GM12878 (cell line): ENCODE measurements around the gene CDKL1. TPM values are rescaled to one million over a fixed set of nuclear protein-coding genes. Genes with fewer than 3 reads are reported as not detected.

Experiments used
- ATAC-seq: fragments of 200-7000 bp; cut with Tn5 transposase; 3 replicates; pipeline ENCODE4 v1.9.1; 2020; ENCODE audit warnings: mild to moderate bottlenecking, moderate library complexity
- BruUV-seq: library from RNA; stranded (reverse); fragments of 400-500 nt; replicated peaks from 2 replicates; lab custom pipeline; 2021; lab: Mats Ljungman, UMichigan
- CTCF ChIA-PET: fragments of 300-600 bp; sonication (Branson Sonifier 250); formaldehyde crosslinking; extraction: SDS; loops from one replicate; lab custom pipeline; 2021; ENCODE audit warnings: inconsistent platforms; lab: Yijun Ruan, JAX
- POLR2A ChIA-PET: fragments of 350-600 bp; formaldehyde crosslinking; extraction: SDS; loops from one replicate; lab custom pipeline; 2021; ENCODE audit warnings: inconsistent platforms; lab: Charles Lee
- RAD21 ChIA-PET: fragments of 300-600 bp; sonication (Branson Sonifier 250); formaldehyde crosslinking; loops from one replicate; lab custom pipeline; 2023; ENCODE audit warnings: antibody characterized with exemption; ENCODE audit not compliant: unreplicated experiment; lab: Charles Lee
- SMC1A ChIA-PET: fragments of 300-600 bp; sonication (Branson Sonifier 250); formaldehyde crosslinking; loops from one replicate; lab custom pipeline; 2023; ENCODE audit not compliant: unreplicated experiment, uncharacterized antibody; lab: Charles Lee
- DNase-seq: peaks from one replicate; pipeline ENCODE4 v3.0.0-alpha.2; 2011; ENCODE audit warnings: low read depth, low spot score
- FAIRE-seq: peaks from 3 replicates; lab custom pipeline; 2011; peaks lifted over from hg19 to GRCh38; lab: Jason Lieb, UNC
- H2AFZ ChIP-seq: 2 replicates; pipeline ENCODE4 v1.6.0; 2011; ENCODE audit warnings: low read depth, low read length, control low read depth; ENCODE audit not compliant: control insufficient read depth
- H3K27ac ChIP-seq: 2 replicates; pipeline ENCODE4 v1.5.1; 2011; ENCODE audit warnings: control low read depth; ENCODE audit not compliant: control insufficient read depth, insufficient read depth
- H3K27me3 ChIP-seq, 2 experiments: replicated peaks in 1 of 2; 2 replicates each; pipeline versions ENCODE4 v1.6.0 to v1.6.1; 2011; ENCODE audit warnings: low read length in 1 of 2; ENCODE audit not compliant: control insufficient read depth in 2 of 2, insufficient read depth in 2 of 2
- H3K36me3 ChIP-seq, 2 experiments: 2 replicates each; pipeline ENCODE4 v1.5.1; 2011; ENCODE audit warnings: low read length in 1 of 2; ENCODE audit not compliant: control insufficient read depth in 2 of 2, insufficient read depth in 2 of 2
- H3K4me1 ChIP-seq: 2 replicates; pipeline ENCODE4 v1.6.1; 2011; ENCODE audit warnings: mild to moderate bottlenecking, low read length, moderate library complexity, mixed read lengths; ENCODE audit not compliant: control insufficient read depth, insufficient read depth
- H3K4me2 ChIP-seq: 2 replicates; pipeline ENCODE4 v1.6.0; 2011; ENCODE audit warnings: control low read depth; ENCODE audit not compliant: control insufficient read depth, insufficient read depth
- H3K4me3 ChIP-seq: fragments of 200-600 bp; sonication (generic); 2 replicates; pipeline ENCODE4 v1.5.1; 2016
- H3K79me2 ChIP-seq: 2 replicates; pipeline ENCODE4 v1.6.0; 2011; ENCODE audit warnings: low read length; ENCODE audit not compliant: control insufficient read depth, insufficient read depth
- H3K9ac ChIP-seq: 2 replicates; pipeline ENCODE4 v1.8.0; 2011; ENCODE audit warnings: low read length, control low read depth, mixed read lengths; ENCODE audit not compliant: control insufficient read depth, insufficient read depth
- H3K9me3 ChIP-seq: replicated peaks from 3 replicates; pipeline ENCODE4 v1.5.1; 2011; ENCODE audit warnings: mild to moderate bottlenecking, low read length; ENCODE audit not compliant: control insufficient read depth, insufficient read depth
- H4K20me1 ChIP-seq: 2 replicates; pipeline ENCODE4 v1.6.0; 2011; ENCODE audit not compliant: control insufficient read depth, insufficient read depth
- BHLHE40 ChIP-seq, 2 experiments: fragments of 450-650 bp in 1 of 2; IDR thresholded peaks; 2 replicates each; pipeline ENCODE4 v1.6.1; 2011 to 2017; ENCODE audit warnings: low read depth in 2 of 2, borderline replicate concordance in 1 of 2, improper control_type of control experiment in 1 of 2, low read length in 1 of 2, mild to moderate bottlenecking in 1 of 2
- KDM1A ChIP-seq: fragments of 200-600 bp; sonication (generic); IDR thresholded peaks from 2 replicates; pipeline ENCODE4 v1.6.1; 2016; ENCODE audit warnings: borderline replicate concordance
- RCOR1 ChIP-seq: conservative IDR thresholded peaks from 2 replicates; pipeline ENCODE4 v1.6.1; 2012; ENCODE audit warnings: low read depth, low read length, improper control_type of control experiment
- WRNIP1 ChIP-seq: IDR thresholded peaks from 2 replicates; pipeline ENCODE4 v1.6.1; 2011; ENCODE audit warnings: low read depth, low read length, improper control_type of control experiment, borderline replicate concordance
- WGBS: methylation state at CpG from one replicate; pipeline ENCODE4 v1.1.6; 2016; ENCODE audit warnings: low lambda C conversion rate; ENCODE audit not compliant: insufficient replicate concordance, insufficient coverage; ENCODE audit errors: missing lambda C conversion rate; 5-methylcytosine and 5-hydroxymethylcytosine counted together
- in situ Hi-C: fragments of 300-500 bp; cut with MboI; formaldehyde crosslinking; loops from 9 replicates; pipeline ENCODE4 v1.14.3; 2018; ENCODE audit warnings: mixed read lengths
- intact Hi-C: fragments of 100-400 bp; cut with micrococcal nuclease; formaldehyde crosslinking; loops from one replicate; pipeline ENCODE4 v1.14.2; 2022; ENCODE audit not compliant: unreplicated experiment
- polyA plus RNA-seq, 11 experiments: library from polyadenylated mRNA; depleted of rRNA in 4 of 11; unstranded in 6 of 11; stranded (reverse) in 5 of 11; fragments of >200 nt; fragmentation: Nextera tagmentation in 4 of 11; fragmentation: Illumina TruSeq in 1 of 11; extraction: Ambion mirVana in 4 of 11; extraction: Trizol in 1 of 11; gene quantifications; 1 replicate in 1 of 11; 2 replicates in 10 of 11; pipeline versions ENCODE4 v1.2.1 to v1.2.3, GENCODE V29; 2011 to 2016; ENCODE audit warnings: inconsistent platforms in 2 of 11, missing spikeins in 2 of 11, low read depth in 1 of 11
- total RNA-seq, 4 experiments: library from RNA; depleted of rRNA in 3 of 4; stranded (reverse); fragments of >200 nt in 3 of 4; fragmentation: Illumina TruSeq in 1 of 4; extraction: Trizol in 1 of 4; gene quantifications; 2 replicates each; pipeline versions ENCODE4 v1.2.1 to v1.2.3, GENCODE V29; 2013 to 2021
- TF ChIP-seq, protein P1 (sequence below), 3 experiments: IDR thresholded peaks in 2 of 3; conservative IDR thresholded peaks in 1 of 3; 2 replicates each; pipeline ENCODE4 v1.5.1; 2011; ENCODE audit warnings: low read depth in 3 of 3, low read length in 3 of 3, mild to moderate bottlenecking in 3 of 3, control low read depth in 2 of 3, moderate library complexity in 2 of 3, inconsistent platforms in 1 of 3, mixed read lengths in 1 of 3; ENCODE audit not compliant: control insufficient read depth in 2 of 3, insufficient read depth in 1 of 3; ENCODE audit errors: extremely low read depth in 1 of 3
- TF ChIP-seq, protein P2 (sequence below): fragments of 450-650 bp; IDR thresholded peaks from 2 replicates; pipeline ENCODE4 v1.6.1; 2017; ENCODE audit warnings: antibody characterized with exemption, mild to moderate bottlenecking, moderate library complexity
- TF ChIP-seq, protein P3 (sequence below): fragments of 150-350 bp; IDR thresholded peaks from 2 replicates; pipeline ENCODE4 v1.6.1; 2014; ENCODE audit warnings: mild to moderate bottlenecking, low read depth, low read length

CDKL1 gene
- total and polyA plus RNA-seq, 10 of the 15 experiments (the other 5 are each of a cell fraction or from before 2014, with no cell fraction given) = 9.0 to 19.0 (median 11.1) TPM

DNA sequence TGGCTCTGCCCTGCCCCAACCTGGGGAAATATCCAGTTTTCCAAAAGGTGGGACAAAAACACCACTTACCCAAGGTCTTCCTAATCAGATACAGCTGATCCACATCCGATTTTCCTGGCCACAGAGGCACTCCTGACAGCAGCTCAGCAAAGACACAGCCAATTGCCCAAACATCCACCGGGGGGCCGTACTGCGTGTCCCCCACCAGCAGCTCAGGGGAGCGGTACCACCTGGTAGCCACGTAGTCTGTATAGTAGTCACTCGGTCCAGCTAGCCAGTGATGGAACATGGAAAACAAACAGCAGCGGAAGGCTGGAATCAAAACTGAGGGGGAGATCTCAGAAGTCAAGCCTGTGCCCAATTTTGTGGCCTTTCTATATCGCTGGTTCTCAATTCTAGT lies 55.7 kb downstream of the CDKL1 start:
- BruUV-seq = no TSS peak
- WGBS = 95% methylated on average over 9 of the region's 9 CpGs
- H3K36me3 ChIP-seq = peaks cover 0 to 4% of the 10 kb centered on the region in 2 experiments; a peak in 1 of 4 replicates
- in situ Hi-C loops (no loop called here), intact Hi-C loops (loop anchor here (10.0 kb wide), 1 partner anchor 424 kb away; no protein-coding TSS in a partner anchor)
- DNase-seq (no peak), FAIRE-seq (no peak), ATAC-seq (no peak)
- no peak overlapping the region for H3K9ac ChIP-seq
- no peaks in the 10 kb centered on the region for H3K79me2 ChIP-seq
- TF ChIP-seq RCOR1 (no peak), WRNIP1 (no peak), BHLHE40 (IDR thresholded peaks at IDR 0.05; ENCODE audit: borderline replicate concordance in 1 of 2, low read depth in 2 of 2, low read length in 1 of 2) (no peak), KDM1A (no peak)
- TF ChIP-seq, protein P1, sequence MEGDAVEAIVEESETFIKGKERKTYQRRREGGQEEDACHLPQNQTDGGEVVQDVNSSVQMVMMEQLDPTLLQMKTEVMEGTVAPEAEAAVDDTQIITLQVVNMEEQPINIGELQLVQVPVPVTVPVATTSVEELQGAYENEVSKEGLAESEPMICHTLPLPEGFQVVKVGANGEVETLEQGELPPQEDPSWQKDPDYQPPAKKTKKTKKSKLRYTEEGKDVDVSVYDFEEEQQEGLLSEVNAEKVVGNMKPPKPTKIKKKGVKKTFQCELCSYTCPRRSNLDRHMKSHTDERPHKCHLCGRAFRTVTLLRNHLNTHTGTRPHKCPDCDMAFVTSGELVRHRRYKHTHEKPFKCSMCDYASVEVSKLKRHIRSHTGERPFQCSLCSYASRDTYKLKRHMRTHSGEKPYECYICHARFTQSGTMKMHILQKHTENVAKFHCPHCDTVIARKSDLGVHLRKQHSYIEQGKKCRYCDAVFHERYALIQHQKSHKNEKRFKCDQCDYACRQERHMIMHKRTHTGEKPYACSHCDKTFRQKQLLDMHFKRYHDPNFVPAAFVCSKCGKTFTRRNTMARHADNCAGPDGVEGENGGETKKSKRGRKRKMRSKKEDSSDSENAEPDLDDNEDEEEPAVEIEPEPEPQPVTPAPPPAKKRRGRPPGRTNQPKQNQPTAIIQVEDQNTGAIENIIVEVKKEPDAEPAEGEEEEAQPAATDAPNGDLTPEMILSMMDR (IDR thresholded peaks at IDR 0.05 in 2 of 3, conservative IDR thresholded peaks at IDR 0.05 in 1 of 3; ENCODE audit: control insufficient read depth in 2 of 3, extremely low read depth in 1 of 3, insufficient read depth in 1 of 3, low read depth in 3 of 3, low read length in 3 of 3) = peak in 2 of 3 experiments; percentile 18 to 20; a peak in 1 of 6 replicates
- TF ChIP-seq, protein P2, sequence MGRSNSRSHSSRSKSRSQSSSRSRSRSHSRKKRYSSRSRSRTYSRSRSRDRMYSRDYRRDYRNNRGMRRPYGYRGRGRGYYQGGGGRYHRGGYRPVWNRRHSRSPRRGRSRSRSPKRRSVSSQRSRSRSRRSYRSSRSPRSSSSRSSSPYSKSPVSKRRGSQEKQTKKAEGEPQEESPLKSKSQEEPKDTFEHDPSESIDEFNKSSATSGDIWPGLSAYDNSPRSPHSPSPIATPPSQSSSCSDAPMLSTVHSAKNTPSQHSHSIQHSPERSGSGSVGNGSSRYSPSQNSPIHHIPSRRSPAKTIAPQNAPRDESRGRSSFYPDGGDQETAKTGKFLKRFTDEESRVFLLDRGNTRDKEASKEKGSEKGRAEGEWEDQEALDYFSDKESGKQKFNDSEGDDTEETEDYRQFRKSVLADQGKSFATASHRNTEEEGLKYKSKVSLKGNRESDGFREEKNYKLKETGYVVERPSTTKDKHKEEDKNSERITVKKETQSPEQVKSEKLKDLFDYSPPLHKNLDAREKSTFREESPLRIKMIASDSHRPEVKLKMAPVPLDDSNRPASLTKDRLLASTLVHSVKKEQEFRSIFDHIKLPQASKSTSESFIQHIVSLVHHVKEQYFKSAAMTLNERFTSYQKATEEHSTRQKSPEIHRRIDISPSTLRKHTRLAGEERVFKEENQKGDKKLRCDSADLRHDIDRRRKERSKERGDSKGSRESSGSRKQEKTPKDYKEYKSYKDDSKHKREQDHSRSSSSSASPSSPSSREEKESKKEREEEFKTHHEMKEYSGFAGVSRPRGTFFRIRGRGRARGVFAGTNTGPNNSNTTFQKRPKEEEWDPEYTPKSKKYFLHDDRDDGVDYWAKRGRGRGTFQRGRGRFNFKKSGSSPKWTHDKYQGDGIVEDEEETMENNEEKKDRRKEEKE = no peak
- TF ChIP-seq, protein P3, sequence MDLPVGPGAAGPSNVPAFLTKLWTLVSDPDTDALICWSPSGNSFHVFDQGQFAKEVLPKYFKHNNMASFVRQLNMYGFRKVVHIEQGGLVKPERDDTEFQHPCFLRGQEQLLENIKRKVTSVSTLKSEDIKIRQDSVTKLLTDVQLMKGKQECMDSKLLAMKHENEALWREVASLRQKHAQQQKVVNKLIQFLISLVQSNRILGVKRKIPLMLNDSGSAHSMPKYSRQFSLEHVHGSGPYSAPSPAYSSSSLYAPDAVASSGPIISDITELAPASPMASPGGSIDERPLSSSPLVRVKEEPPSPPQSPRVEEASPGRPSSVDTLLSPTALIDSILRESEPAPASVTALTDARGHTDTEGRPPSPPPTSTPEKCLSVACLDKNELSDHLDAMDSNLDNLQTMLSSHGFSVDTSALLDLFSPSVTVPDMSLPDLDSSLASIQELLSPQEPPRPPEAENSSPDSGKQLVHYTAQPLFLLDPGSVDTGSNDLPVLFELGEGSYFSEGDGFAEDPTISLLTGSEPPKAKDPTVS = no peak
- no peaks in the 10 kb centered on the region for H3K27me3 ChIP-seq
- no peaks in the 10 kb centered on the region for H4K20me1 ChIP-seq
- SMC1A ChIA-PET = no interaction called here
- H2AFZ ChIP-seq = no peak overlapping the region
- CTCF ChIA-PET = interaction anchor here (1.4 to 3.0 kb wide), 2 partner anchors 19 to 436 kb away, joined by 4 to 22 read pairs; no protein-coding TSS in a partner anchor
- peaks cover 11% of the 10 kb centered on the region for H3K4me1 ChIP-seq
- POLR2A ChIA-PET = no interaction called here
- RAD21 ChIA-PET = no interaction called here
- H3K27ac ChIP-seq = no peak overlapping the region
- H3K4me3 ChIP-seq = no peak overlapping the region
- no peak overlapping the region for H3K4me2 ChIP-seq
- H3K9me3 ChIP-seq = no peaks in the 10 kb centered on the region
